Activated CD8-positive, alpha-beta memory T cell treated with anti-CD3 and anti-CD28 coated beads for 36 hours (primary cell): Measurements from ENCODE around the gene CA6. TPM values are rescaled to one million over a fixed set of nuclear protein-coding genes. Genes with fewer than 3 reads are reported as not detected.
"Not testable (repeated sequence)": the region's sequence is repeated elsewhere in the genome, so short reads cannot be mapped to it uniquely, and the experiment has no call there.

Experiments used
- CTCF ChIA-PET: fragments of 350-600 bp; sonication (Branson Sonifier 250); formaldehyde crosslinking; loops from one replicate; lab custom pipeline; 2021; ENCODE audit warnings: antibody characterized with exemption; lab: Charles Lee
- POLR2A ChIA-PET: fragments of 350-600 bp; sonication (Branson Sonifier 250); formaldehyde crosslinking; loops from one replicate; lab custom pipeline; 2021; ENCODE audit warnings: antibody characterized with exemption; lab: Charles Lee
- total RNA-seq, 2 experiments: library from RNA; stranded (reverse); gene quantifications; one replicate each; pipeline ENCODE4 v1.2.3, GENCODE V29; 2021

The CA6 gene
- total RNA-seq, 2 experiments from 2014 or later = 2.3 to 2.5 TPM

DNA sequence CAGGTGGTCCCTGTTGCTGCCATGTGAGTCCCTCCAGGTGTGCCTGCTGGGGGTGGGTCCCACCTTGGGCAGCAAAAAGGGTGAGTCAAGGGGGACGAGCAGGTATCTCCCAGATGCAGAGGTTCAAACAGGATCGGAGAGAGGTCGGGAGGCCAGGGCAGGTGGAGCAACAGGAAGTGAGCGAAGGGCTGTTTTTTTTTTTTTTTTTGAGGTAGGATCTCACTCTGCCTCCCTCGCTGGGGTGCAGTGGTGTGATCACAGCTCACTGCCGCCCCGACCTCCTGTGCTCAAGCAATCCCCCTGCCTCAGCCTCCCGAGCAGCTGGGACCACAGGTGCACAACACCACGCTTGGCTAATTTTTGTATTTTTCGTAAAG, 41.1 kb downstream of the CA6 start:
- CTCF ChIA-PET = interaction anchor here (0.7 to 6.0 kb wide), 7 partner anchors 13 to 611 kb away, joined by 3 to 55 read pairs (median 4); no protein-coding TSS in a partner anchor

DNA sequence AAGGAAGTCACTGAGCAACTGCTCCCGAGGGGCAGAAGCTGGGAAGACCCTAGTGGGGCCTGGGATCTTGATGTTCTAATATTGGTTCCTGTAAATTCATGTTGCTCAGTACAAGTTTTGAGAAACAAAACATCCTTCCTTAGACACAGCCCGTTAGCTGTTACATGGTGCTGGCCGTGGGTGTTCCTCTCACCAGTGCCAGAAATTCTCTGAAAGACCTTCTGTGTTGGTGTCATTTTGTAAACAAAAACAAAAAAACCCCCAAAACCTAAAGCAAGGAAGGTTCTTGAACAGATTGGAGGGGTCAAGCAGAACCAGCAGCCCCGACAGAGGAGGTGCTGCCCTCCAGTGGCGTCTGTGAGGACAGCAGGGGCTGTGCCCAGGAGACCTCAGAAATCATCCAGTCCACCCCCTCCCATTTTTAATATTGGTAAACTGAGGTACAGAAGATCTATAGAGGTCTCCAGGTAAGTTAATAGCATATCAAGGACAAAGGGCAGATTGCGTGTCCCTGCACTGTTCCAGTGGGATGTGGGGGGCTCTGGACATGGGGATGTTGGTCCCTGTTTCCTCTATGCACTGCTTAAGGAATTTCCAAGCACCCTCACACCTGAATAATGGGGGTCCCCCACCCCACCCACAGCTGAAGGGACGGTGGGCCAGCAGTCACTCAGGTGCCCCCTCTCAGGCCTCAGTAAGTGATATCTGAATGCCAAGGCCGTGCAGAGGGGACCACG, 42.4 kb downstream of the CA6 start:
- ChIA-PET CTCF (interaction anchor here (0.6 to 6.0 kb wide), 16 partner anchors 14 to 117 kb away, joined by 3 to 55 read pairs (median 4); no protein-coding TSS in a partner anchor), POLR2A (interaction anchor here (0.8 kb wide), 1 partner anchor 16 kb away, joined by 5 read pairs; no protein-coding TSS in a partner anchor)

More for the DNA sequence above, 41.1 kb downstream of the CA6 start:
- POLR2A ChIA-PET = no interaction called here

DNA sequence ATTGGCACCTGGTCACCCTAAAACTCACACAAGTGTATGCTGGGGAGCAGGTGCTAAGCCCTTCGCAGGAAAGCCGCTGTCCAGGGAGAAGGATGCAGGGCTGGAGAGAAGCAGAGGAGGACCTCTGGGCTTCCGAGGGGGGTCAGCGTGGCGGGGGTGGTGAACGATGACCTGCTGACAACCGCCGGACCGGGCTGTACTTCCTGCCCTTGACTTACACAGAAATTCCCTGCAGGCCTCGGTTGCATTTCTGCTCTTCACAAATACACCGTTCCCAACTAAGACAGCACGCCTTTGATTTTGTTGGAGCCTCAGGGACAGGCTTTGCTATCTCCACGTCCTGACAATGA, 42.9 kb downstream of the CA6 start:
- CTCF ChIA-PET = interaction anchor here (0.6 to 6.0 kb wide), 5 partner anchors 17 to 116 kb away, joined by 3 to 55 read pairs (median 10); no protein-coding TSS in a partner anchor
- POLR2A ChIA-PET = no interaction called here

- POLR2A ChIA-PET = no interaction called here
Observed at GRCh38 chr1:8989061-8989460, 43.4 kb downstream of the CA6 start.

GRCh38 chr1:8989821-8990220, 44.2 kb downstream of the CA6 start:
- CTCF ChIA-PET = interaction anchor here (0.7 to 6.0 kb wide), 6 partner anchors 10 to 75 kb away, joined by 3 to 55 read pairs (median 6); no protein-coding TSS in a partner anchor
- POLR2A ChIA-PET = no interaction called here

More at GRCh38 chr1:8989061-8989460, 43.4 kb downstream of the CA6 start:
- CTCF ChIA-PET = interaction anchor here (0.9 to 6.0 kb wide), 5 partner anchors 16 to 74 kb away, joined by 3 to 55 read pairs (median 10); no protein-coding TSS in a partner anchor

- POLR2A ChIA-PET = no interaction called here
- CTCF ChIA-PET = interaction anchor here (3.4 kb wide), 1 partner anchor 75 kb away, joined by 11 read pairs; no protein-coding TSS in a partner anchor
Observed at GRCh38 chr1:8992936-8993687, 47.4 kb downstream of the CA6 start.

DNA sequence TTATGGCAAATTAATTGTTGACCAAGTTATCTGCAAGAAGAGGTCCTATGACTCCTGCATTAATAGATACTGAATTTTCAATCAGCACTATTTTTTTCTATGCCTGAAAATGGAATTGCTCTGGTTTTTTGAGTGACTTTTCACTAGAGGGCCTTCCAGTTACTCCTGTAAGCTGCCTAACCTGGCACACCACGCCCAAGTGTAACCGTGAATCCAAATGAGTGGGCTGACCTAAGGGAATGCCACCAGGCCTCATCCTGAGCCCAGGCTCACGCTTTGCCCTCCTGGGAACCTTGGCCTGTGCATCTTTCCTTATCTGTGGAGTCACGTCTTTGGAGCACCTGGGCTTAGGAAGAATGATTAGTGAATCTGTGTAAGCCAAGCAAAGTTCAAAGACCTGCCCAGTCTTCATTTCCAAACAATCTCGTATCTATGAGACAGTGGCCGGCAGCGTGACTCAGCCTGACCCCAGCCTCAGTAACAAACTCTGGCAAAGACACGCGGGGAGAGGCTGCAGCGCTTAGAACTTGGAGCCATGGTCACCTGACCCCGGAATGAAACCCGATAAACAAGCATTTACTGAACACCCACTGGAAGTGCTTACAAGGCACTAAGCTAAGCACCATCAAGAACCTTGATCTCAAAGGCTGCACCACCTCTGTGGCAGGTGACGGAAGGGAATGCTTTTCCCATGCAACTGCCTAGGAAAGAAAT, 48.5 kb downstream of the CA6 start:
- POLR2A ChIA-PET = not testable (repeated sequence)

GRCh38 chr1:9001534-9002214, 56.0 kb downstream of the CA6 start:
- POLR2A ChIA-PET = not testable (repeated sequence)
- CTCF ChIA-PET = interaction anchor here (0.6 kb wide), 1 partner anchor 216 kb away, joined by 3 read pairs; no protein-coding TSS in a partner anchor

More for the DNA sequence above, 48.5 kb downstream of the CA6 start:
- CTCF ChIA-PET = interaction anchor here (3.4 kb wide), 1 partner anchor 76 kb away, joined by 11 read pairs; no protein-coding TSS in a partner anchor

- CTCF ChIA-PET, POLR2A ChIA-PET: not testable (repeated sequence)
Observed at GRCh38 chr1:9002215-9002560, 56.5 kb downstream of the CA6 start.

GRCh38 chr1:9004031-9004699, 58.5 kb downstream of the CA6 start:
- CTCF ChIA-PET = interaction anchor here (0.6 to 4.6 kb wide), 18 partner anchors 15 to 532 kb away, joined by 3 to 54 read pairs (median 4); partner anchors contain the start of gene CA6
- POLR2A ChIA-PET = interaction anchor here (0.7 kb wide), 1 partner anchor 10 kb away, joined by 3 read pairs; no protein-coding TSS in a partner anchor

GRCh38 chr1:9004700-9005394, 59.2 kb downstream of the CA6 start:
- ChIA-PET CTCF (interaction anchor here (0.6 to 4.6 kb wide), 37 partner anchors 9 to 198 kb away, joined by 3 to 54 read pairs (median 4); partner anchors contain the start of gene CA6), POLR2A (interaction anchor here (0.7 to 0.9 kb wide), 2 partner anchors 9 to 126 kb away, joined by 3 to 4 read pairs; partner anchors contain the start of gene ENO1)

DNA sequence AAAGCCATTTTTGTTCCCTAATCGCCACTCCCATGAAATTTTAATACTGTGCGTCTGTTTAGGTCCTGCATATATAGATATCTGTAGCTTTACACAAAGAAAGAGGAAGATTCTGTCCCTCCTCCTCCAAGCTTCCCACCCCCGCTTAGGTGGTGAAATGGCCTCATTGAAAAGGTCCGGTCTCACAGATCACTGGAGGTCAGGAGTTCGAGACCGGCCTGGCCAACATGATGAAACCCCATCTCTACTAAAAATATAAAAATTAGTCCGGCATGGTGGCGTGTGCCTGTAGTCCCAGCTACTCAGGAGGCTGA, 59.7 kb downstream of the CA6 start:
- POLR2A ChIA-PET = interaction anchor here (0.9 kb wide), 1 partner anchor 126 kb away, joined by 4 read pairs; the partner anchor contains the start of gene ENO1
- CTCF ChIA-PET = interaction anchor here (0.7 to 4.6 kb wide), 30 partner anchors 10 to 197 kb away, joined by 3 to 54 read pairs (median 5); partner anchors contain the start of gene CA6

DNA sequence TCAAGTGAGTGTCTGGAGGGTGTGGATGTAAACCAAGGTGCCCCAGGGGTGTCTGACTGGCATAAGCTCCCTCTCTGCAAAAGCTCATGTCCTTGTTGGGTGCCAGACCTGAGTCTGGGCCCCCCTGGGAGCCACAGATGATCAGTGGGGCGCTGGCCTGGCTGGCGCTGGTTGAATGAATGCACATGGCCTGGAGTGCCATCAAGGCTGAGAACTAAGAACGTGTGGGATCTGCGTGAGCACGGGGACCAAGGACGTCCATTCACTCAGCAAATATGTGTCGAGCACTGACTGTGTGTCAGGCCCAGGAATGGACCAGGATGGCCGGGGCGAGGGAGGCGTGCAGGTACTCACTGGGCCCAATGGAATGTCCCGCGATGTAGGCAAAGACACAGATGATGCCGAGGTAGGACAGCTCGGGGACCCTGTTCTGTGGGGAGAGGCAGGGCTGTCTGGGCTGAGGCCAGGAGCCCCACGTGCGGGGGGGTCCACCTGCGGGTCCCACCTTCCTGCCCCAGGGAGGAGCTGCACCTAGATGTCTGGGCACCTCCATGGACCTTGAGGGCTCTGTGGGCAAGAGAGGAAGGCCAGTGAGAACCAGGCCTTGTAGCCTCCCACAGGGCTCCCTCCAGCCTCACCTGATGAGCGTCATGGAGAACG, 61.4 kb downstream of the CA6 start:
- CTCF ChIA-PET = interaction anchor here (0.9 to 4.6 kb wide), 2 partner anchors 64 to 88 kb away, joined by 3 to 54 read pairs; no protein-coding TSS in a partner anchor

GRCh38 chr1:9008236-9008635, 62.6 kb downstream of the CA6 start:
- ChIA-PET POLR2A (no interaction called here), CTCF (no interaction called here)

More for the DNA sequence above, 61.4 kb downstream of the CA6 start:
- POLR2A ChIA-PET = no interaction called here

GRCh38 chr1:9009438-9010370, 64.0 kb downstream of the CA6 start:
- ChIA-PET POLR2A (no interaction called here), CTCF (no interaction called here)
